Neural cell (in vitro differentiated cells): ENCODE data around the gene METTL1.

Experiments
- EP300 ChIP-seq: fragments of 450-650 bp; conservative IDR thresholded peaks from 2 replicates; pipeline ENCODE4 v1.6.1; 2014; ENCODE audit warnings: antibody characterized with exemption, mild to moderate bottlenecking, moderate library complexity; ENCODE audit not compliant: poor library complexity, severe bottlenecking
- EZH2 ChIP-seq: fragments of 200-600, 300-800 bp; shearing (Covaris generic), sonication (generic); IDR thresholded peaks from 2 replicates; pipeline ENCODE4 v1.6.1; 2014; ENCODE audit warnings: antibody characterized with exemption, low read length, borderline replicate concordance, mild to moderate bottlenecking; ENCODE audit not compliant: insufficient read depth, poor library complexity, severe bottlenecking

GRCh38 chr12:57803319-57803893, 31.5 kb upstream of the METTL1 start:
- TF ChIP-seq EZH2 (no peak), EP300 (no peak)
